SU-DHL-6 (cell line): ENCODE data around the gene CDKN3.

Source experiments
- CTCF ChIP-seq: fragments of 200-600 bp; sonication (generic); IDR thresholded peaks from one replicate; pipeline ENCODE4 v1.5.1; 2017; ENCODE audit warnings: antibody characterized with exemption, mild to moderate bottlenecking, low read length, moderate library complexity; ENCODE audit not compliant: insufficient read depth, poor library complexity, severe bottlenecking
- EZH2phosphoT487 ChIP-seq: fragments of 200-600 bp; sonication (generic), shearing (Covaris generic); conservative IDR thresholded peaks from 2 replicates; pipeline ENCODE4 v1.6.1; 2018; ENCODE audit warnings: mild to moderate bottlenecking, antibody characterized with exemption, low read length, moderate library complexity, mixed read lengths

- TF ChIP-seq CTCF, result peak; percentile 84
- TF ChIP-seq EZH2phosphoT487, result no peak
Measured at GRCh38 chr14:54440873-54441868, 44.4 kb downstream of the CDKN3 start, which contains the start of gene CNIH1.
